Stimulated activated CD8-positive, alpha-beta memory T cell treated with anti-CD3 and anti-CD28 coated beads, Interleukin-2, amount 100 ng/mL, for 1 hour (primary cell): ENCODE measurements around the gene TMEM40.
"Not testable (repeated sequence)": the region's sequence is repeated elsewhere in the genome, so short reads cannot be mapped to it uniquely, and the experiment has no call there.

Experiments used
- DNase-seq, 2 donors: peaks; one replicate each; pipeline ENCODE4 v3.0.0-alpha.2; 2020; ENCODE audit warnings: low read depth in 2 of 2

TMEM40 gene

DNA sequence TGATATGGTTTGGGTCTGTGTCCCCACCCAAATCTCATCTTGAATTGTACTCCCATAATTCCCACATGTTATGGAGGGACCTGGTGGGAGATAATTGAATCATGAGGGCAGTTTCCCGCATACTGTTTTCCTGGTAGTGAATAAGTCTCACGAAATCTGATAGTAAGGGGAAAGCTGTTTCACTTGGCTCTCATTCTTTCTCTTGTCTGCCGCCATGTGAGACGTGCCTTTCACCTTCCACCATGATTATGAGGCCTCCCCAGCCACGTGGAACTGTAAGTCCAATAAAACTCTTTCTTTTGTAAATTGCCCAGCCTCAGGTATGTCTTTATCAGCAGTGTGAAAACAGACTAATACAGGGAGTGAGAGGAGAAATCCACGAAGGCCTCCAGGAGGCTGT, 16.9 kb upstream of the TMEM40 start:
- not testable (repeated sequence) for DNase-seq

DNA sequence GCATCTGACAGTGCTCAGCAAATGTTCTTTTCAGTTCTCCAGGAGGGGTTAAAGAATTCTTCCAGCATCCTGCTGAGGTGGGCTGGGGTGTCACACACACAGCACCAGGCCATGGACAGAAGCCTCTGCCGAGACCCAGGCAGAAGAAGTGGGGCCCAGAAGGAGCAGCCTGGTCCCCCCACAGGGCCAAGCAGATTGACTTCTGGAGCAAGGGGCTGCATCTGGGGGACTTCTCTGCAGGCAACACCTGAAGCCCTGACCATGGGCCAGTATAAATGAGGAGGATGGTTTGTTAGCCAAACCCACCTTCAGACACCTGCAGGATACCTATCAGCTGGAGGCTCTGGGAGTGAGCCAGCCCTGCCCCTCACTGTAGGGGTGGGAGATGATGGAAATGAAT, 16.2 kb upstream of the TMEM40 start:
- DNase-seq: no peak

DNA sequence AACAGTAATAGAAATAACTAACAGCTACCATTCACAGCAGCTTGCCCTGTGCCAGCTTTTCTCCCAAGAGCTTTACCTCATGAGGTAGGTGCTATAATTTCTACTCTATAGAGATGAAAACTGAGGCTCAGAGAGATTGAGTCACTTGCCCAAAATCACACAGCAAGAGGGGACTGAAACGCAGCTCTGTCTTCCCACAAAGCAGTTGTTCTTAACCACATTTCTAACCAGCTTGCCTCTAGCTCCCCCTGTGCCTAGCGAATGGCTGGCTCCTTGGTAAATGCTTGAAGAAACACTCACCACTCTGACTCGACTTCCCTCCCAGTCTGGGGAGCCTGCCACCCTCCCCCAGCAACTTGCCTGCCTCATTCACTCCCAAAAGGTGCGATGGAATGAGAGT, 15.6 kb upstream of the TMEM40 start:
- no peak for DNase-seq

DNA sequence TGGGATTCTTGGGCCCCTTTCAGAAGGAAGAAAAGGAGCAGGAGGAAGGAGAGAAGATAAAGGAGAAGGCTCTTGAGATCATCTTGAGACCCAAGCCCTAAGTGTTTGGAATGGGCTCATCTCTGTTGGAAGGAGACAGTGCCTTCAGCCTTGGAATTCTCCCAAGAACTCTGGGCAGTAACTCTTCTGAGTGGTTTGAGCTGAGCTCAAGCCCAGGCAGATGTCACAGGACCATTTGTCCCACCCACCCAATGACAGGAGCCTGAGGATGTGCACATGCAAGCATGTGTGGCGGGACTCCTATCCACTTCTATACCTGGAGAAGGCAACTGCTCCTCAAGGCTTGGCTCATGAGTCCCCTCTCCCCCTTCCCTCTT, 14.6 kb upstream of the TMEM40 start:
- no peak for DNase-seq

- no peak for DNase-seq
Observed at GRCh38 chr3:12773030-12773709, 14.1 kb upstream of the TMEM40 start.

GRCh38 chr3:12772462-12772861, 13.4 kb upstream of the TMEM40 start:
- no peak for DNase-seq

DNA sequence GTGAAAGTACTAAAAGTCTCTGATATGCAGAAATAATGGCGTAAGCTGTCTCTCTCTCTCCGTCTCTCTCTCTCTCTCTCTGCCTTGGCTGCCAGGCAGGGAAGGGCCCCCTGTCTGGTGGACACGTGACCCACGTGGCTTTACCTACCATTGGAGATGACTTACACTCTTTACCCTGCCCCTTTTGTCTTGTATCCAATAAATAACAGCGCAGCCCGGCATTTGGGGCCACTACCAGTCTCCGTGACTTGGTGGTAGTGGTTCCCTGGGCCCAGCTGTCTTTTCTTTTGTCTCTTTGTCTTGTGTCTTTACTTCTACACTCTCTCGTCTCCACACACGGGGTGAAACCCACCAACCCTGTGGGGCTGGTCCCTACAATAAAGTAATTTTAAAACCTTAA, 12.2 kb upstream of the TMEM40 start:
- DNase-seq: no peak

DNA sequence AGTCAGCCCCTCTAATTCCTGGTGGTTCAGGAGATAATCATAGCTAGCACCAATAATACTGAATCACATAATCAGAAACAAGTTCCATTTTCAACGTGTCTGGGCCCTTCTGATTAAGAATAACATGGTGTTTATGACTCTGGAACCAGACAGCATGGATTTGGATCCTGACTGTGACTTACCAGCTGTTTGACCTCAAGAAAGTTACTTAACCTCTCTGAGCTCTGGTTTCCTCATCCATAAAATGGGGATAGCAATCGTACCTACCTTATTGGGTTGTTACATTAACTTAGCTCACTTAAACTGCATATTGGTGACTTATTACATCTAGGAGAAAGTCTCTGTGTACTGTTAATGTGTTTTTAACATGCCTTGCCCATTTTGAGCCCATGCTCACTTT, 10.7 kb upstream of the TMEM40 start:
- DNase-seq: no peak

DNA sequence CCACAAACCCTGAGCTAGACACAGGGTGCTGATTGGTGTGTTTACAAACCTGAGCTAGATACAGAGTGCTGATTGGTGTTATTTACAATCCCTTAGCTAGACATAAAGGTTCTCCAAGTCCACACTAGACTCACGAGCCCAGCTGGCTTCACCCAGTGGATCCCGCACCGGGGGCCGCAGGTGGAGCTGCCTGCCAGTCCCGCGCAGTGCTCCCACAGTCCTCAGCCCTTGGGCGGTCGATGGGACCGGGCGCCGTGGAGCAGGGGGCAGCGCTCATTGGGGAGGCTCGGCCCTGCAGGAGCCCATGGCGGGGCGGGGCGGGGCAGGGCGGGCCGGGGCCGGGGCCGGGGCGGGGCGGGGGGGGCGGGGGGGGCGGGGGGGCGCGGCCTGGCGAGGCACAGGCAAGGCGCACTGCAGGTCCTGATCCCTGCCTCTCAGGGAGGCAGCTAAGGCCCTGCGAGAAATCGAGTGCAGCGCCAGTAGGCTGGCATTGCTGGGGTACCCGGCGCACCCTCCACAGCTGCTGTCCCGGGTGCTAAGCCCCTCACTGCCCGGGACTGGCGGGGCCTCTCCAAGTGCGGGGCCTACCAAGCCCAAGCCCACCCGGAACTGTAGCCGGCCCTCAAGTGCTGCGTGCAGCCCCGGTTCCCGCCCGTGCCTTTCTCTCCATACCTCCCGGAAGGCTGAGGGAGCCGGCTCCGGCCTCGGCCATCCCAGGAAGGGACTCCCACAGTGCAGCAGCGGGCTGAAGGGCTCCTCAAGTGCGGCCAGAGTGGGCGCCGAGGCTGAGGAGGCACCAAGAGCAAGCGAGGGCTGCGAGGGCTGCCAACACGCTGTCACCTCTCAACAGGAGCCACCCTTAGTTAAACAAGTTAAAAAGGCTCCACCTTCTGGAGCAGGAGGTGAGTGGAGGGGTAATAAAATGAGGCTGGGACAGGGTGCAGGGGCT, 9.8 kb upstream of the TMEM40 start:
- DNase-seq: no peak

DNA sequence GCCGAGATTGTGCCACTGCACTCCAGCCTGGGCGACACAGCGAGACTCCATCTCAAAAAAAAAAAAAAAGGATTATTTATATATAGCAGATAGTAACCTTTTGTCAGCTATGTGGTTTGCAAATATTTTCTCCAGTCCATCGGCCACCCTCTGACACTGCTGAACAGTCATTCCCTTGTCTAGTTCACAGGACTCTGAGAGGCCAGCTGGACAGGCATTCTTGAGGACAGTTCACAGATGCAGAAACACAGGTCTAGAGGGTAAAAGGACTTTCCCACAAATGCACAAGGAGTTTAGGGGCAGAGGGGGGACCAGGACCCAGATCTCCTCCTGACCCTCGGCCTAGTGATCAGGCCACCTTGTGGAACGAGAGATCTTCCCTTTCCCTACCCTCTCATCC, 7.5 kb upstream of the TMEM40 start:
- DNase-seq: no peak

DNA sequence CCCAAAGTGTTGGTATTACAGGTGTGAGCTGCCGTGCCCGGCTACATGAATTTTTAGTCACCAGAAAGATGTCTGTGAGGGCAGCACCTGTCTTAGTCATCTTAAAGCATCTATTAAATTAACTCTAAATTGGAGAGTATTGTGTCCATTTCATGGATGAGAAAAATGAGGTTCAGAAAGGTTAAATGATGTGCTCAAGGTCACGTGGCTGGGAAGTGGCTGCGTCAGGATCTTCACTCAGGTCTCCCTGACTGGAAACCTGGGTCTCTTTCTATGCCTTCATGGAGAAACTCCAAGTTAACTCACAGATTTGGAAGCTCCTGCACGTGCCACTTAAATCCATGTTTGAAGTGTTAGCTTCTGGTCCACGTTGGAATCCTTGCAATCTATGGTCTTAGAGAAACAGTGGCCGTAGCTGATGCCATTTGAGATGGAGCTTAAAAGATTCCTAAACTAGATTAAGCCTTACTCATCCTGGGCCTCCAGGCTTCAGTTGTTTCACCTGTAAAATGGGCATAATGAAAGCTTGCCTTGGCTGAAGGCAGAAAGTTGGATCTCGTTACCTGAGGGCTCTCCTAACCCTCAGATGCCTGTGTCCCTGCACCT, 5.2 kb upstream of the TMEM40 start:
- no peak for DNase-seq

DNA sequence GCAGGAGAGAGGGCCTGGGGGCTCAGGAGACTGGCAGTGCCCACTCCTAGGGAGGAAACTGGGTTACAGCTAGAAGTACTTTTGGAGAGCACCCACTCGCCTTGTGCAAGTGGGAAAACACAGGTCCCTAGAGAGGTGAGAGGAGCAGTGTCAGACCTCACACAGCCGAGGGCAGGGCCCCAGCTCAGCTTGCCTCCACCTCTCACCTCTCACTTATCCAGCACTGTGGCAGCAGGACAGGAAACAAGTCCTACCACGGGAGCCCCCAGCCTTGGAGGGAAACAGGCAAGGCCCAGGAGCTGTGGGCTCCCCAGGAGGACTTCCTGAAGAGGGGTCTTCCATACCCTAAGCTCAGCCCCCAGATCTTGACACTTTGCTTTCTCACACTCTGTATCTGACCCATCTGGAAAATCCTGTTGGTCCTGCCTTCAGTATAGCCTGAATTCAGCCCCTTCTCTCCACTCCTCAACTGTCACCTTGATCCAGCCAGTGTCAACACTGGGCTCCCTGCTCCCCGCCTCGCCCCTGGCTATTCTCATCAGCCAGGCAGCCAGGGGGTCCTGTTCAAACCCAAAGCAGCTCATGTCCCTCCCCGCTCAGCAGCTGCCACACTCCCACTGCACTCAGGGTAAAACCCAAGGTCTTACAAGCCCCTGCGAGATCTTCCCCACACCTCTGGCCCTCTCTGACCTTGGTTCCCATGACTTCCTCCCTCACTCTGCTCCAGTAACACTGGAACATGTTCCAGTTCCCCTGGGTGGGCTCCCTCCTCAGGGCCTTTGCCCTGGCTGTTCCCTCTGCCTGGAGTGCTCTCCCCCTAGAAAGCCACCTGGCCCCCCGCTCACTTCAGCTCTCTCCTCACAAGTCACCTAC, 870 bp upstream of the TMEM40 start:
- DNase-seq: no peak

DNA sequence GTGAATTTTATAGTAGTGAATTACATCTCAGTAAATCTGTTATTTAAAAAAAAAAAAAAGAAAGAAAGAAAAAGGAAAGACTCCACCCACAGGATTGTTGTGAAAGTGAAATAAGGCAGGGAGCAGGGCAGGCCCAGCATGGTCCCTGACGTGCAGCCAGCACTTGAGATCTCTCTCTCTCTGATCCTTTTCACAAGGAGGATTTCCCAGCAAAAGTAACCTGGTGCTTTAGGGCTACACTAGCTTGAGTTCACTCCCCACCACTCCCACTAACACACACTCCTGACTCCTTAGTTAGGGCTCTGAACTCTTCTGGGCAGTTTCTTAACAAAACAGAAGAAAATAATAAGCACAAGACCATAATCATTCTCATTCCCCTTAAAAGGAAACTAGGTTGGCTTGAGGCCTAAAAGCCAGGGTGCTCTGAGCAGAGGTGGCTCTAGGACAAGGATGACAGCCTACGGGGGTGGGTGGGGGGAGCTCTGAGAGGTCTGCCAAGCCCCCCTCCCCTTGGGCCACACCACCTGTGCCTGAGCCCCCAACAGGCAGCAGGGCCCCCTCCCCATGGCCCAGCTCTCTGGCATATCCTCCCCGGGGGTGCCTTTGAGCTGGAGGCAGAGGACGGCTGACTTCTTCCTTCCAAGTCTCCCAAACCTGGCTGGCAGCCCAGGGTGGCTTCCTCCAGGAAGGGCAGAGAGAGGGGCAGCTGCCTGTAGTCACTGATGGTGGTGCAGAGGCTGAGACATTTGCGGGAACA, 856 bp downstream of the TMEM40 start:
- DNase-seq: no peak

DNA sequence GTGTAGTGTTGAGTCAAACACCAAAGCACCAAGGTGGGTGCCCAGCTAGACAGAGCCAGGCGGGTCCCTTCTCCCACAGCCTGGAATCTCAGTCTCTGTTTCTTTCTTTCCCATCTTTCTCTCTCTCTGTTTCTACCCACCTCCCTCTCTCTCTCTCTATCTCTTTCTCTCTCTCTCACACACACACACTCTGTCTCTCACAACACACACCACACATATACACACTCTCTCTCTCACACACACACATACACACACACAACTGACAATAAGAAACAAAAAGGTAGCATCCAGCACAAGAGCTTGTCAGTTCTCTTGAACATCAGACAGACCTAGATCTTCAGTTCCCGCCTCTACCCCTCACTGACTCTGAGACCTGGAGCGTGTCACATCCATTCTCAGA, 2.4 kb downstream of the TMEM40 start:
- no peak for DNase-seq

DNA sequence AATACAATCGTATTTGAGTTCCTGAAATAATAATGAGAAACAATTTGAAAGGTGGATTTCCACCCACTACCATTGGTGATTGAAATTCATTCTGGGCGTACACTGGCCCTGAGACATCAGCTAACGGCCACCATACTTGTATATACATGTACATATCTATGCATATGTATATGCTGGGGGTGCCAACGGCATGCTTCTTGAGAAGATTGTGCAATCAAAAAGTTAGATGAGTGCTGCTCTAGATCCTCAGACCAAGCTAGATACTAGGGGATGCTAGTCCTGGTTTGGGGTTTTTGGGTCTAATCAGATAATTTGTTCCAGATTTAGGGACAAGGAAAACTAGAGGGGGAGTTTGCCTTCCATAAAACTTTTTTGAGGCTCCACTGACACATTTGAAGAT, 2.9 kb downstream of the TMEM40 start:
- DNase-seq: no peak

- no peak for DNase-seq
Observed at GRCh38 chr3:12755754-12756153, 3.3 kb downstream of the TMEM40 start.

GRCh38 chr3:12754313-12754712, 4.7 kb downstream of the TMEM40 start:
- no peak for DNase-seq

DNA sequence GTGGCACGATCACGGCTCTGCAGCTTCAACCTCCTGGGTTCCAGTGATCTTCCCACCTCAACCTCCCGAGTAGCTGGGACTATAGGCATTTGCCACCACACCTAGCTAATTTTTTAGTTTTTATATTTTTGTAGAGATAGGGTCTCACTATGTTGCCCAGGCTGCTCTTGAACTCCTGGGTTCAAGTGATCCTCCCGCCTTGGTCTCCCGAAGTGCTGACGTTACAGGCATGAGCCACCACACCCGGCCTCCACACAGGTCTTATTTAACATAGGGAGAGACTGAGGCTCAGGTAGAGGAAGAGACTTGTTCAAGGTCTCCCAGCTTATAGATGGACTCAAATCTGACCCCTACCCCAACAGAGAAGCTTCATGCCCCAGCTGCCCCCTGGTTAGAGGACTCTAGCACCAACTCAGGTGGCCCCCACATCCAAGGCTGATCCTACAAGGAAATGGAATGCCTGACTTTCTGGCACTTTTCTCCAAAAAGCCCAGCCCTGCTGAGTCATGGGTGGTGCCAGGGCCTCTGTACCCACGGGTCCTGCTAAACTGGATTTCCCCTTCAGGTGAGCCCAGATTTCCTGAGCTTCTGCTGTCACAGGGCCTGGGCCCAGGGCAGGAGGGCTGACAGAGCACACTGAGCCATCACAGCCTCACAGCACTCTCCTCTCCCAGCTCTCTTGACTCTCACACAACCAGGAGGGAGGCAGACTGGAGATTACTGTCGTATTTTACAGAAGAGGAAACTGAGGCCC, 5.6 kb downstream of the TMEM40 start:
- no peak for DNase-seq

DNA sequence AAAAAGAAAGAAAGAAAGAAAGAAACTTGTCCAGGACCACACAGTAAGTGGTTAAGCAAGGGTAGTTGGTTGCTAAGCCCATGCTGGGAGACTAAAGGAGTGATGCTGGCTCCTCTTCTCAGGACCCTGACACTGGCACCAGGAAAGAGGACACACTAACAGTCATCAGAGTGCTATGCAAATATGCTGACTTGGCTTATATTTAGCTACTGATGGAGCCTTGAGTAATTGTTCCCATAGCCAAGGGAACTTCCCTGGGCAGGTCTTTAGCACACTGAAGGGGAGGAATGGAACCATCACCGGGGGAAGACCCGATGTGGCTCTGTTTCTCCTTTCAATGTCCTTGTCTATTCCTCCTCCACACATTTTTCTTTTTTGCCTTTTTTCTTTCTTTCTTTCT, 6.2 kb downstream of the TMEM40 start:
- DNase-seq: no peak

DNA sequence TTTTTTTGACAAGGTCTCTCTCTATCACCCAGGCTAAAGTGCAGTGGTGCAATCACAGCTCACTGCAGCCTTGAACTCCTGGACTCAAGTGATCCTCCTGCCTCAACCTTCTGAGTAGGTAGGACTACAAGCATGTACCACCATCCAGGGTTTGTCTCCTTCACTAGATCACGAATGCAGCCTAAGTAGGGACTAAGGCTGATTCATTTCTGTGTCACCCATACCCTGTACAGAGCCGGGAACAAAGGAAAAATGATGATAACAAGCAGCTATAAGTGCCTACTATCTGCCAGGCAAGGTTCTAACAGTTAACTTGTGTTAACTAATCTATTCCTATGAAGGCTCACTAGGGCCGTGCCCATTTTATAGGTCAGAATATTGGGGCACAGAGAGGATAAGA, 7.0 kb downstream of the TMEM40 start:
- no peak for DNase-seq
